H1 (cell line): ENCODE results near the gene RAMP3. TPM values are rescaled to one million over a fixed set of nuclear protein-coding genes. Genes with fewer than 3 reads are reported as not detected.

ENCODE experiments used
- BCL11A ChIP-seq, 2 experiments: IDR thresholded peaks; one replicate each; pipeline ENCODE4 v1.6.1; 2011; ENCODE audit warnings: low read depth in 2 of 2, low read length in 2 of 2, mild to moderate bottlenecking in 2 of 2
- FOSL1 ChIP-seq: IDR thresholded peaks from 2 replicates; pipeline ENCODE4 v1.6.1; 2011; ENCODE audit warnings: mild to moderate bottlenecking, low read depth, low read length, moderate library complexity; ENCODE audit not compliant: insufficient read depth
- JUND ChIP-seq: IDR thresholded peaks from 2 replicates; pipeline ENCODE4 v1.6.1; 2011; ENCODE audit warnings: mild to moderate bottlenecking, improper control_type of control experiment, low read length
- KDM4A ChIP-seq: IDR thresholded peaks from one replicate; pipeline ENCODE4 v1.7.1; 2012; ENCODE audit warnings: low read depth, mild to moderate bottlenecking, moderate library complexity, low read length, inconsistent platforms; ENCODE audit not compliant: severe bottlenecking
- MAFK ChIP-seq: IDR thresholded peaks from 2 replicates; pipeline ENCODE4 v1.6.1; 2012; ENCODE audit warnings: low read depth, mild to moderate bottlenecking, improper control_type of control experiment, low read length
- POU5F1 ChIP-seq: IDR thresholded peaks from 2 replicates; pipeline ENCODE4 v1.6.1; 2011; ENCODE audit warnings: low read depth, mild to moderate bottlenecking, low read length, moderate library complexity
- SP1 ChIP-seq: IDR thresholded peaks from 2 replicates; pipeline ENCODE4 v1.6.1; 2011; ENCODE audit warnings: low read depth, low read length
- YY1 ChIP-seq: IDR thresholded peaks from 2 replicates; pipeline ENCODE4 v1.6.1; 2011; ENCODE audit warnings: low read depth, mild to moderate bottlenecking, low read length
- polyA plus RNA-seq, 7 experiments: library from polyadenylated mRNA; depleted of rRNA in 3 of 7; stranded (reverse) in 5 of 7; unstranded in 2 of 7; fragments of >200 nt in 5 of 7; fragments of 200-250 nt in 2 of 7; gene quantifications; 1 replicate in 5 of 7; 2 replicates in 1 of 7; 4 replicates in 1 of 7; pipeline versions ENCODE4 v1.2.1 to v1.2.3, GENCODE V29; 2011 to 2013; ENCODE audit warnings: missing spikeins in 2 of 7, mixed read lengths in 2 of 7
- total RNA-seq: library from RNA; stranded (reverse); fragmentation: NEBNext Ultra II Directional; extraction: Animal tissue kit (Norgen Biotek cat#: 25700); gene quantifications from 2 replicates; pipeline ENCODE4 v1.2.1, GENCODE V29; 2021

The RAMP3 gene
- total and polyA plus RNA-seq, 2 of the 8 experiments (the other 6 are each of a cell fraction or from before 2014, with no cell fraction given) = 0.88 to 0.98 TPM

GRCh38 chr7:45187089-45187945 lies 29.7 kb downstream of the RAMP3 start (continued):
- no peak for TF ChIP-seq YY1
- TF ChIP-seq BCL11A (IDR thresholded peaks at IDR 0.05; ENCODE audit: low read depth in 2 of 2, low read length in 2 of 2) = no peak
- no peak for TF ChIP-seq POU5F1
- TF ChIP-seq SP1 = no peak
- no peak for TF ChIP-seq MAFK
- TF ChIP-seq JUND = no peak
- no peak for TF ChIP-seq FOSL1
- no peak for TF ChIP-seq KDM4A
